Effector memory CD8-positive, alpha-beta T cell (primary cell): ENCODE data around the gene STK39.
"Not testable (repeated sequence)": the region's sequence is repeated elsewhere in the genome, so short reads cannot be mapped to it uniquely, and the experiment has no call there.

Experiments
- ATAC-seq: fragments of 150-1000 bp; cut with Tn5 transposase; replicated peaks from 2 replicates; pipeline ENCODE4 v1.10.0; 2021; ENCODE audit warnings: mild to moderate bottlenecking, moderate library complexity
- DNase-seq, 3 experiments: peaks; one replicate each; pipeline ENCODE4 v3.0.0; 2021
- H3K27ac Mint-ChIP-seq, 2 donors: one replicate each; pipeline ENCODE4 v1.8.0; 2022; ENCODE audit warnings: mild to moderate bottlenecking in 2 of 2, mixed read lengths in 2 of 2, moderate library complexity in 2 of 2
- H3K27me3 Mint-ChIP-seq, 2 donors: one replicate each; pipeline ENCODE4 v1.8.0; 2022; ENCODE audit warnings: mixed read lengths in 2 of 2
- H3K36me3 Mint-ChIP-seq: one replicate; pipeline ENCODE4 v1.8.0; 2022; ENCODE audit warnings: mild to moderate bottlenecking, moderate library complexity, mixed read lengths; ENCODE audit not compliant: insufficient read depth
- H3K4me1 Mint-ChIP-seq, 2 donors: one replicate each; pipeline ENCODE4 v1.8.0; 2022; ENCODE audit warnings: low read depth in 2 of 2, mixed read lengths in 2 of 2
- H3K4me3 Mint-ChIP-seq, 2 donors: one replicate each; pipeline ENCODE4 v1.8.0; 2022; ENCODE audit warnings: mild to moderate bottlenecking in 2 of 2, mixed read lengths in 2 of 2, moderate library complexity in 2 of 2
- H3K9me3 Mint-ChIP-seq, 2 donors: one replicate each; pipeline ENCODE4 v1.8.0; 2022; ENCODE audit warnings: mixed read lengths in 2 of 2

STK39 gene

DNA sequence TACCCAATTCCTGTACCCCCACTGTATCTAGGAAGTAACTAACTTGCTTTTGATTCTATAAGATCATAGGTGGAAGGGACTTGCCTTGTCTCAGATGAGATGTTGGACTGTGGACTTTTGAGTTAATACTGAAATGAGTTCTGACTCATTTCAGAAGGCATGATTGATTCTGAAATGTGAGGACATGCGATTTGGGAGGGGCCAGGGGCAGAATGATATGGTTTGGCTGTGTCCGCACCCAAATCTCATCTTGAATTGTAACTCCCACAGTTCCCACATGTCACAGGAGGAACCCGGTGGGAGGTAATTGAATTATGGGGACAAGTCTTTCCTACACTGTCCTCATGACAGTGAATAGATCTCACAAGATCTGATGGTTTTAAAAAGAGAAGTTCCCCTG is 165.9 kb downstream of the STK39 start:
- not testable (repeated sequence) for H3K27ac Mint-ChIP-seq

GRCh38 chr2:168079236-168079635 is 168.2 kb downstream of the STK39 start:
- no peaks in the 10 kb centered on the region for H3K27me3 Mint-ChIP-seq
- no peak for ATAC-seq
- H3K36me3 Mint-ChIP-seq: peaks cover 3% of the 10 kb centered on the region
- H3K9me3 Mint-ChIP-seq: no peaks in the 10 kb centered on the region
- DNase-seq: no peak
- H3K4me3 Mint-ChIP-seq: no peak overlapping the region
- peak overlapping the region in 1 of 2 donors; percentile 64 for H3K27ac Mint-ChIP-seq
- H3K4me1 Mint-ChIP-seq: peaks cover 10 to 31% of the 10 kb centered on the region in 2 donors

More for the DNA sequence above, 165.9 kb downstream of the STK39 start:
- ATAC-seq, H3K9me3 Mint-ChIP-seq, DNase-seq, H3K36me3 Mint-ChIP-seq, H3K4me3 Mint-ChIP-seq, H3K27me3 Mint-ChIP-seq: not testable (repeated sequence)
- H3K4me1 Mint-ChIP-seq: peaks cover 8 to 38% of the 10 kb centered on the region in 2 donors

DNA sequence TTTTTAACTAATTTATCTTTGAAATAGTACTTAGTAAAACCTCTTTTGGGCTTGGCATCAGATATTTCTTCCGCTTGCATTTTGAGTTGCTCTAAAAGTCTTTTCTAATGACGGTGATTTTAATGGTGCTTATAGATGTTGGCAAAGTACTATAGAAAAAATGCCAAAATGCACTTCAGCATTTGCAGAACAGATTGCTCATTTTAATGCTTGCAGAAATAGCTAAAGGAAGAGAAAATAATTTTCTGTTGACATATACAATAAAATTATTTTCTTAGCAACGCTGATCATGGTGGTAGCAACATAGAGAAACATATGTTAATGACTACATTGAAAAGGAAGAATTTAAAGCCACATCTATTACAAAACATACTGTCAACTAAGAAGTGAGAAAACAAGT is 170.7 kb downstream of the STK39 start:
- DNase-seq (no peak), ATAC-seq (no peak)
- Mint-ChIP-seq H3K4me3 (no peak overlapping the region), H3K27ac (no peak overlapping the region), H3K9me3 (no peaks in the 10 kb centered on the region), H3K36me3 (peaks cover 18% of the 10 kb centered on the region), H3K4me1 (peaks cover 8 to 16% of the 10 kb centered on the region in 2 donors), H3K27me3 (no peaks in the 10 kb centered on the region)

GRCh38 chr2:168075446-168075845 is 171.9 kb downstream of the STK39 start:
- no peaks in the 10 kb centered on the region for H3K27me3 Mint-ChIP-seq
- H3K4me3 Mint-ChIP-seq: no peak overlapping the region
- DNase-seq (no peak), ATAC-seq (no peak)
- peaks cover 23% of the 10 kb centered on the region for H3K36me3 Mint-ChIP-seq
- peaks cover 8 to 16% of the 10 kb centered on the region in 2 donors for H3K4me1 Mint-ChIP-seq
- H3K9me3 Mint-ChIP-seq: no peaks in the 10 kb centered on the region
- H3K27ac Mint-ChIP-seq: peak overlapping the region in 1 of 2 donors; percentile 11

- Mint-ChIP-seq H3K27ac (peak overlapping the region in 1 of 2 donors; percentile 6), H3K36me3 (peaks cover 35% of the 10 kb centered on the region), H3K9me3 (no peaks in the 10 kb centered on the region), H3K4me3 (no peak overlapping the region), H3K27me3 (no peaks in the 10 kb centered on the region), H3K4me1 (peaks cover 0 to 4% of the 10 kb centered on the region in 2 donors)
- no peak for DNase-seq
- ATAC-seq: no peak
Observed at GRCh38 chr2:168072626-168073303, 174.6 kb downstream of the STK39 start.

GRCh38 chr2:168064011-168064998 is 183.1 kb downstream of the STK39 start:
- Mint-ChIP-seq H3K27me3 (no peaks in the 10 kb centered on the region), H3K36me3 (peaks cover 24% of the 10 kb centered on the region), H3K4me3 (no peak overlapping the region), H3K27ac (peak overlapping the region in 1 of 2 donors; percentile 55), H3K4me1 (peaks cover 4% of the 10 kb centered on the region in 2 donors), H3K9me3 (no peaks in the 10 kb centered on the region)
- ATAC-seq (no peak), DNase-seq (no peak)

- no peak overlapping the region for H3K4me3 Mint-ChIP-seq
- ATAC-seq: no peak
- H3K9me3 Mint-ChIP-seq: no peaks in the 10 kb centered on the region
- DNase-seq: no peak
- peaks cover 3 to 4% of the 10 kb centered on the region in 2 donors for H3K4me1 Mint-ChIP-seq
- peaks cover 13% of the 10 kb centered on the region for H3K36me3 Mint-ChIP-seq
- no peaks in the 10 kb centered on the region for H3K27me3 Mint-ChIP-seq
- no peak overlapping the region for H3K27ac Mint-ChIP-seq
Observed at GRCh38 chr2:168062936-168063335, 184.5 kb downstream of the STK39 start.

DNA sequence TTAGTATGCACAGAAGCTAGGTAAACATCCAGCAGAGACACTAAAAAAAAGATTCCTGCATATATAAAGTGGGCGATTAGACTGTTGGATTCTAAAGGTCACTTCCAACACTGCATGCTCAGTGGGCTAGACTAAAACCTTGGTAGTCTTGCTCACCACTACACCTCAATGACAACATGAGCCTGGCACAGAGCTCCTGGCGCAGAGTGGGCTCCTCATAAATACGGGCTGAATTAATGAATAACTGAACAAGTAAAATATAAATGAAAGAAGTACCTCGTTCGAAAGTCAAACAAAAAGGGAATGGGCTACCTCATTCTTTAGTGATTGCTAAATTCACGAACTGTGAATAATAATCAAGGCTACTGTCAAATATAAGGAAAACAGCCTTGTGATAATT is 185.3 kb downstream of the STK39 start:
- Mint-ChIP-seq H3K27ac (no peak overlapping the region), H3K9me3 (no peaks in the 10 kb centered on the region), H3K4me1 (peaks cover 0 to 4% of the 10 kb centered on the region in 2 donors), H3K27me3 (no peaks in the 10 kb centered on the region), H3K36me3 (peaks cover 10% of the 10 kb centered on the region), H3K4me3 (no peak overlapping the region)
- no peak for ATAC-seq
- no peak for DNase-seq

DNA sequence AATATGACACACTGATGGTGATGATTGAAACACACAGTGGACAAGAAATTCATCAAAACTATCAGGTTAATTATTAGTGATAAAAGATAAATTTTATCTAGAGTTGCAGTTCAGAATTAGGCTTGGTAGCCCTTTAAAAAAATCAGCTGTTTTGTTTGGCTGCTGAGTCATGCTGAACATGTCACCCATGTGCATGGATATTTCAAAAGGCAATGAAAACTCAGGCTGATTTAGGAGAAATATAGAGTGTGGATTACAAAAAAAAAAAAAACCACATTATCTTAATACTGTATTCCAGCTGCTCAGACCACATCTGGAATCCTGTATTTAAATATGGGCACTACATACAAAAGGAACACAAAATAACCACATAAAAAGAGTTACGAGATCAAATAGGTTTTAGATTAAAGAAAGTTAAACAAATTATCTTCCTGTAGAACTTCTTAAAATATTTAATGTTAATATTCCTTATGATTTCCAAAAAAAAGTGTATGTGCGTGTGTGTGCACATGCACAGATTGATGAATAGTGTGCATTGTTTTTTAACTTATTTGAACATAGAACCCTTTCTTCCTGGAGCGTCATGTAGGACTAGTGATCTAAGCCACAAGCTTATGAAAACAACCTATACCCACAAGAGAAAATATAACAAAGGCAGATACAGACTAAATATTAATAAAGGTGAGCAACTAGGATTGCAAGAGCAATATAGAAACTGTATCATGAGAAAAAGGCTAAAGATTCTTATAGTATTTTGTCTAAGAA is 186.2 kb downstream of the STK39 start:
- ATAC-seq: no peak
- no peak overlapping the region for H3K4me3 Mint-ChIP-seq
- H3K4me1 Mint-ChIP-seq: peaks cover 0 to 4% of the 10 kb centered on the region in 2 donors
- no peaks in the 10 kb centered on the region for H3K27me3 Mint-ChIP-seq
- peaks cover 10% of the 10 kb centered on the region for H3K36me3 Mint-ChIP-seq
- DNase-seq: no peak
- no peak overlapping the region for H3K27ac Mint-ChIP-seq
- no peaks in the 10 kb centered on the region for H3K9me3 Mint-ChIP-seq

GRCh38 chr2:168059758-168060157 is 187.6 kb downstream of the STK39 start:
- H3K4me1 Mint-ChIP-seq: peaks cover under 1 to 6% of the 10 kb centered on the region in 2 donors

DNA sequence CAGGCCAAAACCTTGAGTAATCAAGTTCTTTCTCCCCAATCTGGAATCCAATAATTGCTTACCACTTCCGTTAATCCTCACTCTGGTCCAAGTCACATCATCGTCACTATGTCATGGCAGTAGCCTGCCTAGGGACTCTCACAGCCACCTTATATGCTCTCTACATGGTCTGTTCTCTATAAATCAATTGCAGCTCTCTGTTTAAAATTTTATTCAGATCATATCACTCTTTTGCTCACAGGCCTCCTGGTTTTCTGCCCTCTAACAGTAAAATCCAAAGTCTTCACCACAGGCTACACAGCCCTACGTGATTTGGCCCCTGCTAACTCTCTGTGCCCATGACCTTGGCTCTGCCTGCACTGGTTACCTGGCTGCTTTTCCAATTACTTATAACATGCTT is 188.7 kb downstream of the STK39 start:
- no peaks in the 10 kb centered on the region for H3K9me3 Mint-ChIP-seq
- H3K27ac Mint-ChIP-seq: no peak overlapping the region
- H3K4me1 Mint-ChIP-seq: peaks cover 3 to 13% of the 10 kb centered on the region in 2 donors
- ATAC-seq (no peak), DNase-seq (no peak)
- H3K4me3 Mint-ChIP-seq: no peak overlapping the region
- H3K27me3 Mint-ChIP-seq: no peaks in the 10 kb centered on the region
- H3K36me3 Mint-ChIP-seq: peaks cover 9% of the 10 kb centered on the region

More at GRCh38 chr2:168059758-168060157, 187.6 kb downstream of the STK39 start:
- no peak overlapping the region for H3K4me3 Mint-ChIP-seq
- no peak for DNase-seq
- H3K36me3 Mint-ChIP-seq: peaks cover 10% of the 10 kb centered on the region
- no peak overlapping the region for H3K27ac Mint-ChIP-seq
- no peaks in the 10 kb centered on the region for H3K27me3 Mint-ChIP-seq
- H3K9me3 Mint-ChIP-seq: no peaks in the 10 kb centered on the region
- ATAC-seq: no peak

GRCh38 chr2:168056242-168056787 is 191.1 kb downstream of the STK39 start:
- ATAC-seq (no peak), DNase-seq (no peak)
- Mint-ChIP-seq H3K27me3 (no peaks in the 10 kb centered on the region), H3K4me3 (no peak overlapping the region), H3K9me3 (no peaks in the 10 kb centered on the region), H3K27ac (no peak overlapping the region), H3K36me3 (peaks cover 5% of the 10 kb centered on the region), H3K4me1 (peaks cover 3 to 15% of the 10 kb centered on the region in 2 donors)

DNA sequence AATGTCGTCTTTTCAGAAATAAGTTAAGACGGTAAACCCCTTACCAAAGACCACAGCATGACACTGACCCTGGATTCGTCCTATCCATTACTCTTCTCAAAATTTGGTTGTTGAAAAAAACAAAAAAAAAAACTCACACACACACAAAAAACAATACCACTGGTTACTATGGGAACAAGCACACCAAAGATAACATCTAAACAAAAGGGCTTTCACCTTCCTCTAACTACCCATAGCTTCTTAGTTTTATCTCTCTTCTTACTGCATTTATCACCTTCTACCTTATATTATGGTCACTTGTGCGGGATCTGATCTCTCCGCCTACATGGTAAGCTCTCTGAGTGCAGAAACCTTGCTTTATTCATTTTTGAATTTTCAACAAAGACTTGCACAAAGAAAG is 192.7 kb downstream of the STK39 start:
- ATAC-seq: no peak
- H3K27ac Mint-ChIP-seq: peak overlapping the region in 1 of 2 donors; percentile 30
- H3K27me3 Mint-ChIP-seq: no peaks in the 10 kb centered on the region

More for the DNA sequence above, 192.7 kb downstream of the STK39 start:
- Mint-ChIP-seq H3K4me1 (peaks cover 3 to 16% of the 10 kb centered on the region in 2 donors), H3K4me3 (no peak overlapping the region), H3K9me3 (no peaks in the 10 kb centered on the region), H3K36me3 (peaks cover 5% of the 10 kb centered on the region)
- DNase-seq: no peak
